ENCODE results near the gene MSANTD2. TPM values are rescaled to one million over a fixed set of nuclear protein-coding genes. Genes with fewer than 3 reads are reported as not detected.

The MSANTD2 gene
- total and polyA plus RNA-seq, 2 experiments from 2014 or later, result 18.7 to 34.4 TPM

DNA sequence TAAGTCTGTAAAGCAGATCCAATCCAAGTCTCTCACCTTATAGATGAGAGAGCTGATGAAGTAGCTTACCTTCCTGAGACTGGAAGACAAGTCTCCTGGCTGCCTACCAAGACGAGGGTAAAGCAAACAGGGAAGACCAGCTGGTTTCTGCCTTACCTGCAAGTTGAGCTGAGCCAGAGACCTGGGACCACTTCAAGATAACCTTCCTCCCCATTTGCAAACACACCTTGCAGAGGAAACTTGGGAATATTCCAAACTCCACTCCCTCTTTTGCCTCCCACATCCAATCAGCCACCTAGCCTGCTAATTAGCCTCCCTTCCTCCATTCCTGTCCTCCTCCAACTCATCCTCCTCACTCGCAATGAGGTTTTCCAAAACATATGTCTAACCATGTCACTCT is 41.6 kb upstream of the MSANTD2 start:
- no peaks in the 10 kb centered on the region for H3K36me3 Mint-ChIP-seq (ENCODE audit: low read depth)
- Histone ChIP-seq H3K4me3 (0 out of 2 replicates have a peak overlapping the region, but pooled peaks have one; percentile 54), H3K4me2 (no peak overlapping the region), H3K36me3 (ENCODE audit: insufficient read depth) (no peaks in the 10 kb centered on the region), H4K20me1 (replicated peaks; ENCODE audit: insufficient read depth) (peaks cover 38% of the 10 kb centered on the region), H2AFZ (no peak overlapping the region), H3K4me1 (ENCODE audit: insufficient read depth) (peaks cover 20% of the 10 kb centered on the region), H3K27ac (ENCODE audit: low read depth) (no peak overlapping the region), H3K27me3 (ENCODE audit: insufficient read depth) (peaks cover 99% of the 10 kb centered on the region), H3F3A (replicated peaks; ENCODE audit: low read depth) (peaks cover 28% of the 10 kb centered on the region; the same call in 1 of the 2 replicates), H3K9me2 (ENCODE audit: insufficient read depth) (no peaks in the 10 kb centered on the region), H3K79me2 (replicated peaks; ENCODE audit: insufficient read depth) (no peaks in the 10 kb centered on the region)
- peaks cover 4% of the 10 kb centered on the region; the same call in 2 of the 3 replicates for H3K9me3 Mint-ChIP-seq
- H3K4me1 Mint-ChIP-seq, result peaks cover 26% of the 10 kb centered on the region
- TF ChIP-seq STAT1 (IDR thresholded peaks at IDR 0.05; ENCODE audit: unreplicated experiment) (no peak), EZH2phosphoT487 (IDR thresholded peaks at IDR 0.05; ENCODE audit: unreplicated experiment) (no peak), EZH2 (IDR thresholded peaks at IDR 0.05; ENCODE audit: low read depth, unreplicated experiment) (peak; percentile 33), CREB1 (CRISPR knock-in tag; IDR thresholded peaks at IDR 0.05; ENCODE audit: low read depth) (no peak), POLR2AphosphoS5 (IDR thresholded peaks at IDR 0.05; ENCODE audit: low read depth) (no peak)
- TF ChIP-seq, protein P1, sequence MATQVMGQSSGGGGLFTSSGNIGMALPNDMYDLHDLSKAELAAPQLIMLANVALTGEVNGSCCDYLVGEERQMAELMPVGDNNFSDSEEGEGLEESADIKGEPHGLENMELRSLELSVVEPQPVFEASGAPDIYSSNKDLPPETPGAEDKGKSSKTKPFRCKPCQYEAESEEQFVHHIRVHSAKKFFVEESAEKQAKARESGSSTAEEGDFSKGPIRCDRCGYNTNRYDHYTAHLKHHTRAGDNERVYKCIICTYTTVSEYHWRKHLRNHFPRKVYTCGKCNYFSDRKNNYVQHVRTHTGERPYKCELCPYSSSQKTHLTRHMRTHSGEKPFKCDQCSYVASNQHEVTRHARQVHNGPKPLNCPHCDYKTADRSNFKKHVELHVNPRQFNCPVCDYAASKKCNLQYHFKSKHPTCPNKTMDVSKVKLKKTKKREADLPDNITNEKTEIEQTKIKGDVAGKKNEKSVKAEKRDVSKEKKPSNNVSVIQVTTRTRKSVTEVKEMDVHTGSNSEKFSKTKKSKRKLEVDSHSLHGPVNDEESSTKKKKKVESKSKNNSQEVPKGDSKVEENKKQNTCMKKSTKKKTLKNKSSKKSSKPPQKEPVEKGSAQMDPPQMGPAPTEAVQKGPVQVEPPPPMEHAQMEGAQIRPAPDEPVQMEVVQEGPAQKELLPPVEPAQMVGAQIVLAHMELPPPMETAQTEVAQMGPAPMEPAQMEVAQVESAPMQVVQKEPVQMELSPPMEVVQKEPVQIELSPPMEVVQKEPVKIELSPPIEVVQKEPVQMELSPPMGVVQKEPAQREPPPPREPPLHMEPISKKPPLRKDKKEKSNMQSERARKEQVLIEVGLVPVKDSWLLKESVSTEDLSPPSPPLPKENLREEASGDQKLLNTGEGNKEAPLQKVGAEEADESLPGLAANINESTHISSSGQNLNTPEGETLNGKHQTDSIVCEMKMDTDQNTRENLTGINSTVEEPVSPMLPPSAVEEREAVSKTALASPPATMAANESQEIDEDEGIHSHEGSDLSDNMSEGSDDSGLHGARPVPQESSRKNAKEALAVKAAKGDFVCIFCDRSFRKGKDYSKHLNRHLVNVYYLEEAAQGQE (IDR thresholded peaks at IDR 0.05; ENCODE audit: unreplicated experiment), result no peak
- no peak for DNase-seq (ENCODE audit: low spot score)
- H3K27me3 Mint-ChIP-seq (ENCODE audit: insufficient read depth, low read depth, poor library complexity), result peaks cover 23% of the 10 kb centered on the region
- no peak overlapping the region for H3K4me3 Mint-ChIP-seq
- ATAC-seq, result no peak
- no peak overlapping the region for H3K27ac Mint-ChIP-seq

- Mint-ChIP-seq H3K27me3 (ENCODE audit: insufficient read depth, low read depth, poor library complexity) (peaks cover 23% of the 10 kb centered on the region), H3K36me3 (ENCODE audit: low read depth) (no peaks in the 10 kb centered on the region), H3K9me3 (peaks cover 4% of the 10 kb centered on the region; the same call in 2 of the 3 replicates), H3K4me1 (peaks cover 29% of the 10 kb centered on the region), H3K27ac (no peak overlapping the region), H3K4me3 (no peak overlapping the region)
- Histone ChIP-seq H3K4me2 (no peak overlapping the region), H4K20me1 (replicated peaks; ENCODE audit: insufficient read depth) (peaks cover 38% of the 10 kb centered on the region), H3K4me3 (no peak overlapping the region), H3K4me1 (ENCODE audit: insufficient read depth) (peaks cover 20% of the 10 kb centered on the region), H2AFZ (no peak overlapping the region), H3F3A (replicated peaks; ENCODE audit: low read depth) (peaks cover 28% of the 10 kb centered on the region; the same call in 1 of the 2 replicates), H3K27me3 (ENCODE audit: insufficient read depth) (peaks cover 95% of the 10 kb centered on the region), H3K79me2 (replicated peaks; ENCODE audit: insufficient read depth) (no peaks in the 10 kb centered on the region), H3K36me3 (ENCODE audit: insufficient read depth) (no peaks in the 10 kb centered on the region), H3K27ac (ENCODE audit: low read depth) (no peak overlapping the region), H3K9me2 (ENCODE audit: insufficient read depth) (no peaks in the 10 kb centered on the region)
- ATAC-seq (no peak), DNase-seq (ENCODE audit: low spot score) (no peak)
- no peak for TF ChIP-seq STAT1 (IDR thresholded peaks at IDR 0.05; ENCODE audit: unreplicated experiment)
- no peak for TF ChIP-seq ZNF462 (CRISPR knock-in tag; IDR thresholded peaks at IDR 0.05)
- TF ChIP-seq ZNF114 (CRISPR knock-in tag; IDR thresholded peaks at IDR 0.05), result no peak
- no peak for TF ChIP-seq ZNF331 (CRISPR knock-in tag; IDR thresholded peaks at IDR 0.05; ENCODE audit: low read depth)
- TF ChIP-seq CREB1 (CRISPR knock-in tag; IDR thresholded peaks at IDR 0.05; ENCODE audit: low read depth), result no peak
- TF ChIP-seq EZH2phosphoT487 (IDR thresholded peaks at IDR 0.05; ENCODE audit: unreplicated experiment), result no peak
- TF ChIP-seq, protein P2, sequence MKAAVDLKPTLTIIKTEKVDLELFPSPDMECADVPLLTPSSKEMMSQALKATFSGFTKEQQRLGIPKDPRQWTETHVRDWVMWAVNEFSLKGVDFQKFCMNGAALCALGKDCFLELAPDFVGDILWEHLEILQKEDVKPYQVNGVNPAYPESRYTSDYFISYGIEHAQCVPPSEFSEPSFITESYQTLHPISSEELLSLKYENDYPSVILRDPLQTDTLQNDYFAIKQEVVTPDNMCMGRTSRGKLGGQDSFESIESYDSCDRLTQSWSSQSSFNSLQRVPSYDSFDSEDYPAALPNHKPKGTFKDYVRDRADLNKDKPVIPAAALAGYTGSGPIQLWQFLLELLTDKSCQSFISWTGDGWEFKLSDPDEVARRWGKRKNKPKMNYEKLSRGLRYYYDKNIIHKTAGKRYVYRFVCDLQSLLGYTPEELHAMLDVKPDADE (IDR thresholded peaks at IDR 0.05), result no peak
Observed at GRCh38 chr11:124841201-124841600, 41.0 kb upstream of the MSANTD2 start.
